H1 (cell line): ENCODE data around the gene KCNC2. TPM values are rescaled to one million over a fixed set of nuclear protein-coding genes. Genes with fewer than 3 reads are reported as not detected.

Experiments used
- CTCF ChIA-PET: fragments of 300-600 bp; sonication (Branson Sonifier 250); formaldehyde crosslinking; loops from one replicate; lab custom pipeline; 2021; ENCODE audit not compliant: partially characterized antibody; lab: Charles Lee
- POLR2A ChIA-PET: fragments of 300-600 bp; sonication (Branson Sonifier 250); formaldehyde crosslinking; loops from one replicate; lab custom pipeline; 2021; ENCODE audit warnings: inconsistent platforms; ENCODE audit not compliant: partially characterized antibody; lab: Charles Lee
- DNase-seq, 2 experiments: peaks; one replicate each; pipeline versions ENCODE4 v3.0.0 to v3.0.0-alpha.2; 2010 to 2022; ENCODE audit warnings: low spot score in 2 of 2, low read depth in 1 of 2, mixed read lengths in 1 of 2
- FAIRE-seq: peaks from 2 replicates; lab custom pipeline; 2011; peaks lifted over from hg19 to GRCh38; lab: Jason Lieb, UNC
- H2AFZ ChIP-seq: 2 replicates; pipeline ENCODE4 v1.8.1; 2012; ENCODE audit warnings: low read length, inconsistent platforms
- H2AK5ac ChIP-seq: 2 replicates; pipeline ENCODE4 v1.6.1; 2013; ENCODE audit warnings: low read depth, low read length
- H2BK120ac ChIP-seq: replicated peaks from 2 replicates; pipeline ENCODE3; 2013; ENCODE audit warnings: low read depth, low read length, inconsistent platforms
- H2BK12ac ChIP-seq: 2 replicates; pipeline ENCODE4 v1.6.1; 2013; ENCODE audit warnings: low read depth, low read length
- H2BK15ac ChIP-seq: 2 replicates; pipeline ENCODE4 v1.6.1; 2013; ENCODE audit warnings: low read length
- H2BK20ac ChIP-seq: 2 replicates; pipeline ENCODE4 v1.6.1; 2013; ENCODE audit warnings: low read length
- H2BK5ac ChIP-seq: 2 replicates; pipeline ENCODE4 v1.6.1; 2013; ENCODE audit warnings: low read depth, low read length
- H3K14ac ChIP-seq: 2 replicates; pipeline ENCODE4 v1.6.1; 2013; ENCODE audit warnings: inconsistent platforms; ENCODE audit not compliant: insufficient read length
- H3K18ac ChIP-seq: 2 replicates; pipeline ENCODE4 v1.6.1; 2013; ENCODE audit warnings: low read length; ENCODE audit errors: extremely low read depth
- H3K23ac ChIP-seq: 2 replicates; pipeline ENCODE4 v1.6.1; 2013; ENCODE audit warnings: inconsistent platforms; ENCODE audit not compliant: insufficient read length
- H3K23me2 ChIP-seq: 2 replicates; pipeline ENCODE4 v1.6.1; 2013; ENCODE audit warnings: low read depth, low read length
- H3K27ac ChIP-seq: 2 replicates; pipeline ENCODE4 v1.6.1; 2011; ENCODE audit warnings: low read depth, low read length, inconsistent platforms
- H3K27me3 ChIP-seq, 4 experiments: replicated peaks in 1 of 4; 1 replicate in 1 of 4; 2 replicates in 3 of 4; pipeline versions ENCODE4 v1.6.1 to v1.8.1; 2011 to 2013; ENCODE audit warnings: low read length in 3 of 4, mild to moderate bottlenecking in 3 of 4, inconsistent platforms in 2 of 4, mixed read lengths in 2 of 4, moderate library complexity in 1 of 4; ENCODE audit not compliant: control insufficient read depth in 3 of 4, insufficient read depth in 3 of 4; ENCODE audit errors: extremely low read depth in 1 of 4
- H3K36me3 ChIP-seq, 4 experiments: 2 replicates each; pipeline versions ENCODE4 v1.6.1 to v1.8.1; 2011 to 2013; ENCODE audit warnings: mild to moderate bottlenecking in 4 of 4, low read length in 3 of 4, moderate library complexity in 2 of 4, control low read depth in 1 of 4, inconsistent platforms in 1 of 4; ENCODE audit not compliant: insufficient read depth in 4 of 4, control insufficient read depth in 2 of 4
- H3K4ac ChIP-seq: replicated peaks from 2 replicates; pipeline ENCODE3; 2013; ENCODE audit warnings: low read length, low read depth, mixed read lengths, inconsistent platforms; ENCODE audit not compliant: insufficient read length
- H3K4me1 ChIP-seq, 4 experiments: replicated peaks in 1 of 4; 1 replicate in 1 of 4; 2 replicates in 3 of 4; pipeline versions ENCODE4 v1.6.1 to v1.8.1; 2011 to 2013; ENCODE audit warnings: low read length in 3 of 4, inconsistent platforms in 2 of 4, mixed read lengths in 1 of 4; ENCODE audit not compliant: insufficient read depth in 4 of 4, control insufficient read depth in 3 of 4
- H3K4me2 ChIP-seq, 2 experiments: 2 replicates each; pipeline versions ENCODE4 v1.6.1 to v1.8.1; 2011 to 2013; ENCODE audit warnings: low read depth in 2 of 2, low read length in 2 of 2, control low read depth in 1 of 2, inconsistent platforms in 1 of 2, mild to moderate bottlenecking in 1 of 2; ENCODE audit not compliant: insufficient read depth in 1 of 2
- H3K4me3 ChIP-seq, 4 experiments: fragments of 200-600, 300-600 bp in 1 of 4; sonication (generic), shearing (Covaris generic), sonication (Bioruptor Twin) in 1 of 4; 2 replicates each; pipeline versions ENCODE4 v1.5.1 to v1.8.1; 2011 to 2016; ENCODE audit warnings: low read length in 4 of 4, low read depth in 3 of 4, control low read depth in 2 of 4, inconsistent platforms in 2 of 4, mild to moderate bottlenecking in 2 of 4, mixed read lengths in 1 of 4, moderate library complexity in 1 of 4; ENCODE audit not compliant: insufficient read depth in 2 of 4; ENCODE audit errors: extremely low read depth in 1 of 4
- H3K56ac ChIP-seq: replicated peaks from 2 replicates; pipeline ENCODE3; 2013; ENCODE audit warnings: low read depth, mild to moderate bottlenecking, mixed read lengths, low read length, inconsistent platforms; ENCODE audit not compliant: insufficient read length
- H3K79me1 ChIP-seq: 2 replicates; pipeline ENCODE4 v1.6.1; 2013; ENCODE audit warnings: low read depth, low read length, control low read depth
- H3K79me2 ChIP-seq, 2 experiments: 2 replicates each; pipeline versions ENCODE4 v1.6.1 to v1.8.1; 2012 to 2013; ENCODE audit warnings: low read length in 2 of 2, mild to moderate bottlenecking in 2 of 2, inconsistent platforms in 1 of 2; ENCODE audit not compliant: insufficient read depth in 2 of 2, control insufficient read depth in 1 of 2
- H3K9ac ChIP-seq, 4 experiments: replicated peaks in 1 of 4; 1 replicate in 1 of 4; 2 replicates in 3 of 4; pipeline versions ENCODE4 v1.6.1 to v1.8.1; 2011 to 2013; ENCODE audit warnings: low read depth in 3 of 4, low read length in 3 of 4, control low read depth in 2 of 4, mild to moderate bottlenecking in 2 of 4, moderate library complexity in 2 of 4, inconsistent platforms in 1 of 4; ENCODE audit errors: extremely low read depth in 1 of 4
- H3K9me3 ChIP-seq, 2 experiments: 2 replicates each; pipeline versions ENCODE4 v1.6.1 to v1.8.1; 2012 to 2013; ENCODE audit warnings: mild to moderate bottlenecking in 2 of 2, moderate library complexity in 2 of 2, control low read depth in 1 of 2, inconsistent platforms in 1 of 2, low read depth in 1 of 2, low read length in 1 of 2, mixed read lengths in 1 of 2; ENCODE audit not compliant: insufficient read depth in 2 of 2
- H4K20me1 ChIP-seq, 2 experiments: replicated peaks in 1 of 2; 2 replicates each; pipeline versions ENCODE3 to v1.8.1; 2011 to 2013; ENCODE audit warnings: inconsistent platforms in 2 of 2, low read length in 2 of 2, mild to moderate bottlenecking in 1 of 2; ENCODE audit not compliant: insufficient read depth in 2 of 2, control insufficient read depth in 1 of 2
- H4K5ac ChIP-seq: 2 replicates; pipeline ENCODE4 v1.6.1; 2013; ENCODE audit warnings: low read length, low read depth, mixed read lengths, inconsistent platforms; ENCODE audit not compliant: insufficient read length
- H4K8ac ChIP-seq: 2 replicates; pipeline ENCODE4 v1.8.0; 2013; ENCODE audit warnings: mild to moderate bottlenecking, moderate library complexity, low read length, inconsistent platforms; ENCODE audit not compliant: insufficient read depth; ENCODE audit errors: extremely low read depth
- H4K91ac ChIP-seq: replicated peaks from 2 replicates; pipeline ENCODE3; 2013; ENCODE audit warnings: low read length, mixed read lengths, inconsistent platforms; ENCODE audit not compliant: insufficient read length
- CHD1 ChIP-seq: IDR thresholded peaks from 2 replicates; pipeline ENCODE4 v1.6.1; 2012; ENCODE audit warnings: low read depth, low read length, improper control_type of control experiment
- CHD2 ChIP-seq: IDR thresholded peaks from 2 replicates; pipeline ENCODE4 v1.6.1; 2012; ENCODE audit warnings: low read length, improper control_type of control experiment
- JUN ChIP-seq: IDR thresholded peaks from 2 replicates; pipeline ENCODE4 v1.6.1; 2011; ENCODE audit warnings: low read depth, mild to moderate bottlenecking, improper control_type of control experiment, low read length
- NRF1 ChIP-seq: IDR thresholded peaks from 2 replicates; pipeline ENCODE4 v1.6.1; 2011; ENCODE audit warnings: mild to moderate bottlenecking, low read depth, low read length, improper control_type of control experiment
- PHF8 ChIP-seq: fragments of 200-600 bp; sonication (generic); conservative IDR thresholded peaks from 2 replicates; pipeline ENCODE4 v1.7.1; 2012; ENCODE audit warnings: low read depth, mild to moderate bottlenecking, inconsistent platforms, low read length, moderate library complexity
- POLR2A ChIP-seq, 2 experiments: IDR thresholded peaks; 1 replicate in 1 of 2; 2 replicates in 1 of 2; pipeline ENCODE4 v1.6.1; 2011; ENCODE audit warnings: low read depth in 2 of 2, low read length in 2 of 2, mild to moderate bottlenecking in 2 of 2; ENCODE audit errors: control extremely low read depth in 1 of 2
- POLR2AphosphoS5 ChIP-seq: IDR thresholded peaks from 2 replicates; pipeline ENCODE4 v1.6.1; 2011; ENCODE audit warnings: low read depth, low read length
- RAD21 ChIP-seq, 2 experiments: IDR thresholded peaks in 1 of 2; conservative IDR thresholded peaks in 1 of 2; 2 replicates each; pipeline ENCODE4 v1.6.1; 2011; ENCODE audit warnings: low read depth in 2 of 2, low read length in 2 of 2, improper control_type of control experiment in 1 of 2, inconsistent platforms in 1 of 2, mild to moderate bottlenecking in 1 of 2, moderate library complexity in 1 of 2
- SIRT6 ChIP-seq: IDR thresholded peaks from one replicate; pipeline ENCODE4 v1.7.1; 2012; ENCODE audit warnings: low read length, inconsistent platforms
- SP2 ChIP-seq: IDR thresholded peaks from 2 replicates; pipeline ENCODE4 v1.6.1; 2012; ENCODE audit warnings: mild to moderate bottlenecking, low read length, inconsistent platforms
- SRF ChIP-seq: IDR thresholded peaks from 2 replicates; pipeline ENCODE4 v1.6.1; 2011; ENCODE audit warnings: mild to moderate bottlenecking, low read depth, low read length, moderate library complexity
- SUZ12 ChIP-seq: fragments of 200-600 bp; sonication (generic); IDR thresholded peaks from 2 replicates; pipeline ENCODE4 v1.6.1; 2012; ENCODE audit warnings: mild to moderate bottlenecking, inconsistent platforms, low read length, moderate library complexity, mixed read lengths
- TAF7 ChIP-seq: optimal IDR thresholded peaks from 2 replicates; pipeline ENCODE3; 2011; ENCODE audit warnings: low read depth, mild to moderate bottlenecking, inconsistent platforms, low read length, moderate library complexity, borderline replicate concordance
- TBP ChIP-seq: IDR thresholded peaks from 2 replicates; pipeline ENCODE4 v1.6.1; 2011; ENCODE audit warnings: low read depth, low read length, improper control_type of control experiment
- TCF12 ChIP-seq: IDR thresholded peaks from 2 replicates; pipeline ENCODE4 v1.6.1; 2011; ENCODE audit warnings: low read depth, mild to moderate bottlenecking, low read length
- polyA plus RNA-seq, 7 experiments: library from polyadenylated mRNA; depleted of rRNA in 3 of 7; stranded (reverse) in 5 of 7; unstranded in 2 of 7; fragments of >200 nt in 5 of 7; fragments of 200-250 nt in 2 of 7; gene quantifications; 1 replicate in 5 of 7; 2 replicates in 1 of 7; 4 replicates in 1 of 7; pipeline versions ENCODE4 v1.2.1 to v1.2.3, GENCODE V29; 2011 to 2013; ENCODE audit warnings: missing spikeins in 2 of 7, mixed read lengths in 2 of 7
- total RNA-seq: library from RNA; stranded (reverse); fragmentation: NEBNext Ultra II Directional; extraction: Animal tissue kit (Norgen Biotek cat#: 25700); gene quantifications from 2 replicates; pipeline ENCODE4 v1.2.1, GENCODE V29; 2021
- TF ChIP-seq, protein P1 (sequence below): IDR thresholded peaks from 2 replicates; pipeline ENCODE4 v1.6.1; 2012; ENCODE audit warnings: low read length, inconsistent platforms

KCNC2 gene
- total and polyA plus RNA-seq, 2 of the 8 experiments (the other 6 are each of a cell fraction or from before 2014, with no cell fraction given) = 0.03 TPM; not detected in 1

DNA sequence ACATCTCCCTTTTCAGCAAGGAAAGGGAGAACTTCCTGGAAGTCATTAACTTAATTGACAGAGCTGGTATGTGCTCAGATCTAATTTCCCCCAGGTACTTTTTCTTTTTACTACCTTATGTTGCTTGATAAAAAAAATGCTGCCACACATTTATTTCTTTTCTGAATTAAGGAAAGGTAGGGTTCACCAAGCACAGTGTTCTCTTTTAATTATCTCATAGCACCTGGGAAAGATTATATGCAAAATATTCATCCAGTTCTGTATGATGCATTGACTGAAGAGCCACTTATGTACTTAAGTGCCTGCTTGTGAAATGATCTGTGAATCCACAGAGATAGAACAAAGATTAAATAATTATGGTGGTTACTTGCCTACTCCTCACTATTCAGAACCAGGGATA lies 25.1 kb downstream of the KCNC2 start:
- Histone ChIP-seq H4K8ac (no peak overlapping the region), H3K14ac (no peak overlapping the region), H3K79me1 (no peaks in the 10 kb centered on the region), H3K27me3 (no peaks in the 10 kb centered on the region), H4K91ac (no peak overlapping the region), H3K23ac (no peak overlapping the region), H3K27ac (no peak overlapping the region), H2AFZ (no peak overlapping the region), H2BK120ac (no peak overlapping the region), H4K20me1 (no peaks in the 10 kb centered on the region), H3K9me3 (no peaks in the 10 kb centered on the region), H3K4me1 (no peaks in the 10 kb centered on the region), H2BK15ac (no peak overlapping the region), H4K5ac (no peak overlapping the region), H2BK20ac (no peak overlapping the region), H3K23me2 (no peaks in the 10 kb centered on the region), H3K56ac (no peak overlapping the region), H2AK5ac (no peak overlapping the region), H3K4me2 (no peak overlapping the region), H2BK12ac (no peak overlapping the region), H3K4ac (no peak overlapping the region), H3K18ac (no peak overlapping the region), H3K36me3 (no peaks in the 10 kb centered on the region), H3K79me2 (no peaks in the 10 kb centered on the region), H3K4me3 (no peak overlapping the region), H2BK5ac (no peak overlapping the region), H3K9ac (no peak overlapping the region)
- ChIA-PET CTCF (interaction anchor here (0.6 kb wide), 1 partner anchor 215 kb away, joined by 3 read pairs; no protein-coding TSS in a partner anchor), POLR2A (no interaction called here)
- no peak for DNase-seq
- FAIRE-seq = no peak
- no peak for TF ChIP-seq JUN
- TF ChIP-seq POLR2AphosphoS5 = no peak
- TF ChIP-seq TAF7 = no peak
- no peak for TF ChIP-seq POLR2A (IDR thresholded peaks at IDR 0.05; ENCODE audit: control extremely low read depth in 1 of 2, low read depth in 2 of 2, low read length in 2 of 2)
- no peak for TF ChIP-seq CHD1
- TF ChIP-seq TBP = no peak
- no peak for TF ChIP-seq RAD21 (IDR thresholded peaks at IDR 0.05 in 1 of 2, conservative IDR thresholded peaks at IDR 0.05 in 1 of 2; ENCODE audit: low read depth in 2 of 2, low read length in 2 of 2)
- no peak for TF ChIP-seq SUZ12
- TF ChIP-seq CHD2 = no peak
- no peak for TF ChIP-seq TCF12
- TF ChIP-seq NRF1 = no peak
- TF ChIP-seq, protein P1, sequence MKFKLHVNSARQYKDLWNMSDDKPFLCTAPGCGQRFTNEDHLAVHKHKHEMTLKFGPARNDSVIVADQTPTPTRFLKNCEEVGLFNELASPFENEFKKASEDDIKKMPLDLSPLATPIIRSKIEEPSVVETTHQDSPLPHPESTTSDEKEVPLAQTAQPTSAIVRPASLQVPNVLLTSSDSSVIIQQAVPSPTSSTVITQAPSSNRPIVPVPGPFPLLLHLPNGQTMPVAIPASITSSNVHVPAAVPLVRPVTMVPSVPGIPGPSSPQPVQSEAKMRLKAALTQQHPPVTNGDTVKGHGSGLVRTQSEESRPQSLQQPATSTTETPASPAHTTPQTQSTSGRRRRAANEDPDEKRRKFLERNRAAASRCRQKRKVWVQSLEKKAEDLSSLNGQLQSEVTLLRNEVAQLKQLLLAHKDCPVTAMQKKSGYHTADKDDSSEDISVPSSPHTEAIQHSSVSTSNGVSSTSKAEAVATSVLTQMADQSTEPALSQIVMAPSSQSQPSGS = no peak
- TF ChIP-seq PHF8 = no peak
- no peak for TF ChIP-seq SIRT6
- no peak for TF ChIP-seq SP2
- TF ChIP-seq SRF = no peak
